GM12891 (cell line): ENCODE results near the gene LHX4.

ENCODE experiments used
- PAX5 ChIP-seq: IDR thresholded peaks from 2 replicates; pipeline ENCODE4 v1.6.1; 2011; ENCODE audit warnings: low read length, moderate library complexity, mild to moderate bottlenecking; ENCODE audit not compliant: insufficient read depth, severe bottlenecking
- POLR2A ChIP-seq: IDR thresholded peaks from 2 replicates; pipeline ENCODE4 v1.6.1; 2011; ENCODE audit warnings: low read depth, low read length, control low read depth
- POLR2AphosphoS5 ChIP-seq: IDR thresholded peaks from 2 replicates; pipeline ENCODE4 v1.6.1; 2011; ENCODE audit warnings: low read depth, low read length, control low read depth
- POU2F2 ChIP-seq: IDR thresholded peaks from 2 replicates; pipeline ENCODE4 v1.6.1; 2011; ENCODE audit warnings: low read depth, mild to moderate bottlenecking, control low read depth, low read length, moderate library complexity
- SPI1 ChIP-seq: IDR thresholded peaks from 2 replicates; pipeline ENCODE4 v1.6.1; 2011; ENCODE audit warnings: low read depth, low read length, control low read depth
- TAF1 ChIP-seq: IDR thresholded peaks from 2 replicates; pipeline ENCODE4 v1.6.1; 2011; ENCODE audit warnings: low read depth, low read length, control low read depth

DNA sequence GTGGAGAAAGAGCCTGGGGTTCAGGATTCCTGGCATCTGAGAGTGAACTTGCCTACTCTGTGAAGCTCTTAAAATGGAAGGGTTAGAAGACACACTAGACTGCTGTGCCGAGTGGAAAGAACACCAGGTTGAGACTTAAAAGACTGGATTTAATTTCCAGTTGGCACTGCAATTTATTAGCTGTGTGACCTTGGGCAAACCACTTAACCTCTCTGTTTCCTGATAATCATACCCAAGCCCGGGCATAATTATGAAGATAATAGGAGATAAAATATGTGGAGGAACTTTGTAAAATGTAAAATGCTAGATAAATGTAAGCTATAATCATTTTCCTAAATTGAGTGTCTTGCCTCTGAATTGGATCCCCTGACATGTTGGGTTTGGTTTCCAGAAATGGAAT, 4.7 kb upstream of the LHX4 start:
- TF ChIP-seq POLR2A, result no peak
- TF ChIP-seq TAF1, result no peak
- no peak for TF ChIP-seq POLR2AphosphoS5
- TF ChIP-seq SPI1, result no peak
- TF ChIP-seq PAX5, result no peak
- no peak for TF ChIP-seq POU2F2
